ENCODE data around the gene ME3. TPM values are rescaled to one million over a fixed set of nuclear protein-coding genes. Genes with fewer than 3 reads are reported as not detected.

The ME3 gene
- total RNA-seq, 4 donors from 2014 or later, result 11.0 to 47.8 (median 44.1) TPM

DNA sequence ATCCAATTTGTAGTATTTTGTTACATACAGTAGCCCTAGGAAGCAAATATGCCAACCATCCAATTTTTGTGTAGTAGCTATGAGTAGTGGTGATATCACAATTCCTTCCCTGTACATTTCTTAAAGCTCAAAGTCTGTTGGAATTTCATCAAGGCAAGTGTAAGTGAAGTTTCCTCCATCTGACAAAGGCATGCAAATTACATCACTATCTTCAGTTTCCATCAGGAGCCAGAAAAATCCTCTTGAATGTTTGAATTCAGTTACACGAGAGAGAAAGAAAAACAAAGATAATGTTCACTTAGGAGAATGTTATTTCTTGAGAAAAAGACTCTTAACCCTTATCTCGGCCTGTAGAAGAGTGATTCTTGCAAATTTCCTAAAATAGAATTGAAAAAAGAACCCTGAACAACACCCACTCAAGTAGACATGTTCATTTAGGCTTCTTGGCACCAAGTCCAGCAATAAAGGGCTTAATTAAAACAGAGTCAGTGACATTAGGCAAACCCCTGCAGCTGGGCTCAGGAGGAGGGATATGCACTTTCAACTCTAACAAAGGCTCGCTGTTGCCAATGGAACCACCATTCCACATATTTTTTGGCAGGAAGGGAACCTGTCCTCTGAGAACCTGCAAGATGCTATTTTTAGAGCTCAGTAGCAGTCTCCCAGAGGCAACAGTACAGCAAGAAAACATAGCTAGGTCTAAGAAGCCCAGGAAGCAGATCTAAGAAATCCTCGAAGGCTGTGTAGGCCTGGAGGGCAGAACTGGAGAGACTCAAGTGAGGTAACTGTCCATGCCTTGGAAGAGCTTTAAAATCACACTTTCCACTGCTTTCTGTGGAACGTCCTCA lies 153.1 kb downstream of the ME3 start:
- no peaks in the 10 kb centered on the region for H3K36me3 ChIP-seq
- ATAC-seq, result peak; percentile 20
- 26 to 27% methylated on average over 2 to 4 of the region's 5 CpGs for WGBS, 2 donors (ENCODE audit: low coverage in 1 of 2)
- H3K4me3 ChIP-seq, result no peak overlapping the region
- no peaks in the 10 kb centered on the region for H3K27me3 ChIP-seq
- H3K27ac ChIP-seq, result peak overlapping the region; percentile 43 to 82 (median 66)
- peaks cover 9 to 61% (median 23%) of the 10 kb centered on the region in 3 donors for H3K4me1 ChIP-seq
- no peaks in the 10 kb centered on the region for H3K9me3 ChIP-seq
- TF ChIP-seq, protein P1, sequence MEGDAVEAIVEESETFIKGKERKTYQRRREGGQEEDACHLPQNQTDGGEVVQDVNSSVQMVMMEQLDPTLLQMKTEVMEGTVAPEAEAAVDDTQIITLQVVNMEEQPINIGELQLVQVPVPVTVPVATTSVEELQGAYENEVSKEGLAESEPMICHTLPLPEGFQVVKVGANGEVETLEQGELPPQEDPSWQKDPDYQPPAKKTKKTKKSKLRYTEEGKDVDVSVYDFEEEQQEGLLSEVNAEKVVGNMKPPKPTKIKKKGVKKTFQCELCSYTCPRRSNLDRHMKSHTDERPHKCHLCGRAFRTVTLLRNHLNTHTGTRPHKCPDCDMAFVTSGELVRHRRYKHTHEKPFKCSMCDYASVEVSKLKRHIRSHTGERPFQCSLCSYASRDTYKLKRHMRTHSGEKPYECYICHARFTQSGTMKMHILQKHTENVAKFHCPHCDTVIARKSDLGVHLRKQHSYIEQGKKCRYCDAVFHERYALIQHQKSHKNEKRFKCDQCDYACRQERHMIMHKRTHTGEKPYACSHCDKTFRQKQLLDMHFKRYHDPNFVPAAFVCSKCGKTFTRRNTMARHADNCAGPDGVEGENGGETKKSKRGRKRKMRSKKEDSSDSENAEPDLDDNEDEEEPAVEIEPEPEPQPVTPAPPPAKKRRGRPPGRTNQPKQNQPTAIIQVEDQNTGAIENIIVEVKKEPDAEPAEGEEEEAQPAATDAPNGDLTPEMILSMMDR (IDR thresholded peaks at IDR 0.05), result no peak
- TF ChIP-seq EP300 (IDR thresholded peaks at IDR 0.05) (no peak), POLR2AphosphoS5 (IDR thresholded peaks at IDR 0.05) (no peak), POLR2A (IDR thresholded peaks at IDR 0.05) (no peak)

DNA sequence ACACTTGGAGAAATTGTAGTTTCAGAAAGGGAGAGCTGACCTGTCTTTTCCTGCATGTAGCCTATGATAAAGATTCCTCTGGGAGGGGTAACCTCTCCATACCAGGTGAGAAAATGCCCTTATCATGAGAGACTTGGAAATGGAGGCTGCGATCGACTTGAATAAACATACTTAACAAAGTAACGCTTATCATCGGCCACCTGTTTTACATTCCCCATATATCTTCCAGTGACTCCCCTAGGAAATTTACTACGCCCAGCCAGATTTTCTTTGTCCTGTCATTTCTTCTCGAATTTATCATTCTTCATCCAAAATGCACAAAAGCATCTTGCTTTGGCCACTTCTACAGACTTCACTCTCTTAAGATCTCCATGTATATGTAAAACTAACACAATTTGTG lies 154.2 kb downstream of the ME3 start:
- no peak for ATAC-seq

DNA sequence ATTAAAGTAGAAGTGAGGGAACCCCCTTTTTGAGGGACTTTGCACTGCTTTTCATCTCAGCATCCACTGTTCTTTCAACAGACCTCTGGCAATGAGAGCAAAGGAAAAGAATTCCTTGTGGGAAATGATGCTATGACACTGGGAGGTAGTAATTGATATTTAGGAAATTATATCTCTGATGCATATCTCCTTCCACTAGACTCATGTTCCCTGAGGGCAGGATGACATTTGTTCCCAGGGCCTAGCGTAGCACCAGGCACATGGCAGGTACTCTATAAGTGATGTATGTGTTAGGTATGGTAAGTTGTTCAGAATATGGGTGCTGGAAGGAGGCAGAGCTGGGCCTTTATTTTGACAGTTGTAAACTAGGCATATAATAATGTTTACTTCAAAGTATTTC lies 154.9 kb downstream of the ME3 start:
- Histone ChIP-seq H3K9me3 (no peaks in the 10 kb centered on the region), H3K4me3 (no peak overlapping the region), H3K27me3 (no peaks in the 10 kb centered on the region), H3K4me1 (peaks cover 2 to 47% (median 20%) of the 10 kb centered on the region in 3 donors), H3K36me3 (no peaks in the 10 kb centered on the region), H3K27ac (no peak overlapping the region)
- no CpG with 5 or more reads among the region's 1 CpG for WGBS, 2 donors (ENCODE audit: low coverage in 1 of 2)
- ATAC-seq, result no peak
- no peak for TF ChIP-seq POLR2A (IDR thresholded peaks at IDR 0.05)
- no peak for TF ChIP-seq POLR2AphosphoS5 (IDR thresholded peaks at IDR 0.05)
- TF ChIP-seq EP300 (IDR thresholded peaks at IDR 0.05), result no peak
- TF ChIP-seq, protein P1 (IDR thresholded peaks at IDR 0.05), result no peak

More for the DNA sequence above, 154.2 kb downstream of the ME3 start:
- H3K9me3 ChIP-seq, result no peaks in the 10 kb centered on the region
- 56 to 87% methylated on average over 6 of the region's 6 CpGs for WGBS, 2 donors (ENCODE audit: low coverage in 1 of 2)
- no peaks in the 10 kb centered on the region for H3K36me3 ChIP-seq
- no peak overlapping the region for H3K4me3 ChIP-seq
- peak overlapping the region in 2 of 4 donors; percentile 62 to 71 for H3K27ac ChIP-seq
- peaks cover 2 to 51% (median 20%) of the 10 kb centered on the region in 3 donors for H3K4me1 ChIP-seq
- TF ChIP-seq POLR2AphosphoS5 (IDR thresholded peaks at IDR 0.05), result no peak
- TF ChIP-seq, protein P1 (IDR thresholded peaks at IDR 0.05), result no peak
- no peak for TF ChIP-seq POLR2A (IDR thresholded peaks at IDR 0.05)
- no peak for TF ChIP-seq EP300 (IDR thresholded peaks at IDR 0.05)
- no peaks in the 10 kb centered on the region for H3K27me3 ChIP-seq

DNA sequence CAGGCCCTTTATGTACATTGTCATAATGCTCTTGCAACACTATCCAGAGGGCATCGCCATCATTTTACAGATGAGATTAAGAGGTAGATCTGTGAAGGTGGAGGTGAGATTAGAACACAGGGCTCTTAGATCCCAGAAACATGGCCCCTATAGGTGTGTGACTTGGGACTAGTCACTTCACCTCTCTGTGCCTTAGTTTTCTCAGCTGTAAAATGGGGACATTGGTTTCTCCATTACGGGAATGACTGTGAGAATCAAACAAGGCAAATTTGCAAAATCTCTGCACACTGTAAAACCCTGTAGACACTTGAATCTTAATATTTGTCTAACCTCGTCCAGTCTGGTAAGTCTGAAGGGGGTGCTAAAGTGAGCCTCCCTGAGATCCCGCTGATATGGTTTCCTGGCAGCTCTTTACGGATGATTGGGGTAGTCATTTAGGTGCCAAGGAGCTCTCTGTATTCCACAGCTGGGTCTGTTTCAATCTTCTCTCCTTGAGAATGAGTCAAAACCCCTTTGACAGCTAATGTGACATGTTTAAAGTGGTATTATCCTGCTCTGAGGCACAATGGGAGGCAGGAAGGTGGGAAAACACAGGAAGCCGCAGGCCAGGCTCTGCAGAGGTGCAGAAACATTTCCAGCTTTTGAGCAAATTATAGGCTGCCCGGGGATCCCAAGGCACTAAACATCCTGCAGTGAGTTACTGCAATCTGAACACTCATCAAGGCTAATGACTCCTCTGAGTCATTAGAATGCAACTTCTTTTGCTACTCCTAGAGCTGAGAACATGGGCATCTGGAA lies 156.9 kb downstream of the ME3 start:
- Histone ChIP-seq H3K4me3 (no peak overlapping the region), H3K27me3 (no peaks in the 10 kb centered on the region), H3K36me3 (no peaks in the 10 kb centered on the region), H3K4me1 (peaks cover 2 to 55% (median 20%) of the 10 kb centered on the region in 3 donors), H3K27ac (peak overlapping the region in 1 of 4 donors; percentile 9), H3K9me3 (no peaks in the 10 kb centered on the region)
- TF ChIP-seq POLR2A (IDR thresholded peaks at IDR 0.05) (no peak), EP300 (IDR thresholded peaks at IDR 0.05) (no peak), POLR2AphosphoS5 (IDR thresholded peaks at IDR 0.05) (peak; percentile 47)
- TF ChIP-seq, protein P1 (IDR thresholded peaks at IDR 0.05), result no peak
- 39 to 70% methylated on average over 2 to 7 of the region's 7 CpGs for WGBS, 2 donors (ENCODE audit: low coverage in 1 of 2)
- no peak for ATAC-seq

Data from gastroesophageal sphincter (tissue), 4 donors.